D341Med (cell line): ENCODE results near the gene SLCO3A1.
"Not testable (repeated sequence)": the region's sequence is repeated elsewhere in the genome, so short reads cannot be mapped to it uniquely, and the experiment has no call there.

Experiments used
- DNase-seq: peaks from one replicate; pipeline ENCODE4 v3.0.0; 2012; ENCODE audit warnings: low spot score

SLCO3A1 gene

DNA sequence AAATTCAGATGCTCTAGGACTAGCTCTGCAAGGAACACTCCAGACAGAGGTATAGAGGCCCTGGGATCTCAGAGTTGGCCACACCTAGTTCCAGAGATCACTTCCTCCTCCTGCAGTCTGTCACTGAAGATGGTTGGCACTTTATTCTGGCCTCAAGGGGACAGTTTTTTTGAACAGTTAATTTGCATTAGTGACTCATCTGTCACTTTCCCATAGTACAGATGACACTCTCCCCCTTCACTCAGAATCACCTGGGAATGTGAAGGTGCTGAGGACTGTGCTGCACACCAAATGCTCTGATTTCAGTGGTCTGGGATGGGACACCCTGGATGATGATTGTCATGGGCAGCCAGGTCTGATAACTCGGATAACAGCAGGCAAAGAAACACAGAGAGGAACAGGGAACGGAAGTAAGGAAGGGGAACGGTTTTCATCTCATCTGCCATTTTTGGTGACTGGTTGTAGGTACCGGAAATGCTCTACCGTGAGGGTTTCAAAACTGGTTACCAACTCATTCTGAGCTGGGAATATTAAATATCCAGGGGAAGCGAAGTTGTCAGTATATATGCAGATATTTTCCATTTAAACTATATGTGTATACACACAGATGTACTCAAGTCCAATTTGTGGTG is 307.6 kb downstream of the SLCO3A1 start:
- no peak for DNase-seq

- DNase-seq = no peak
These were observed 309.1 kb downstream of the SLCO3A1 start for GRCh38 chr15:92162657-92163056.

- DNase-seq = no peak
These were observed 310.1 kb downstream of the SLCO3A1 start for GRCh38 chr15:92163641-92164040.

GRCh38 chr15:92164327-92165000 is 311.0 kb downstream of the SLCO3A1 start:
- DNase-seq = no peak

DNA sequence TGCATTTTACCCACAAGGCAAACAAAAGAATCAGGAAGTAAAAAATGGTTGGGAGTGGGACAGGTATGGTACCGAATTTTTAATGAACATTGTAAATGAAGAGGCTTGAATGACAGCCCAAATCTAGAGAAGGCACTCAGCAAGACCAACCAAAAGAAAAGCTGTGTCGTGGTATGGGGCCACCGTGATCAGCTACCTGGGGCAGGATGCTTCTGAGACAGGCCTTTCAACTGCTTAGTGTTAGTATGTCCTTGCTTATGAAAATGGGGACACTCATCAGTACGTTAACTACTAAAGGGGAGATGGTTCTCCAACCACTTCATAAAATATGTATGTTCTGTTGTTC is 311.5 kb downstream of the SLCO3A1 start:
- DNase-seq = no peak

GRCh38 chr15:92166029-92166428 is 312.5 kb downstream of the SLCO3A1 start:
- no peak for DNase-seq

DNA sequence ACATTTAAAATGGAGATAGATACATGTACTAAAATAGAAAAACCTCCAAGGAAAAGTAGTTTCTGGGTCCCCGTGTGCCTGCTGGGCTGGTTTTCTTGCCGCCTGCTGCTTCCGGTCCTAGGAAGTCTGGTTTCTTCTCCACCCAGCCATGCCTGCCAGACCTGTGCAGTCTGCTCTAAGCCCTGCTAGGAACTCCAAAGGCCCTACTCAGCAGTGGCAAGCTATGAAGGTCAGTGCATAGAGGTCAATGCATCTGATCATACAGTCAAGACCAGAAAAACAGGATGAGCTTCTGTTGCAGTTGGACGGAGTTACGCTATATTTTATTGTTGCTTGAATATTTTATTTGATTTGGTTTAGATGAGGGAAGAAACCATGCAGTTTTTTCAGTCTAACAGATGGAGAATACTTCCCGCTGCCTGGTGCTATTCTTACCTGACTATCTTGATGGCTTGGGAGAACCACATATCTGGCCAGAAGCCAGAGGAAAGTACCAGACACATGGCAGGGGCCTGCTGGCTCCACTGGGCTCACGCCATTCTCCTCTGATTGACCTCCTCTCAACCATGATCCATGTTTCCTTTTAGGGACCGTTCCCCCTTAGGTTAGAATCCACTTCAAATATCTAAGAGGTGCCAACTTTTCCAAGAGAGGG is 313.4 kb downstream of the SLCO3A1 start:
- DNase-seq = no peak

- no peak for DNase-seq
These were observed 313.9 kb downstream of the SLCO3A1 start for GRCh38 chr15:92167451-92167850.

- DNase-seq = no peak
These were observed 314.7 kb downstream of the SLCO3A1 start for GRCh38 chr15:92168066-92168683.

DNA sequence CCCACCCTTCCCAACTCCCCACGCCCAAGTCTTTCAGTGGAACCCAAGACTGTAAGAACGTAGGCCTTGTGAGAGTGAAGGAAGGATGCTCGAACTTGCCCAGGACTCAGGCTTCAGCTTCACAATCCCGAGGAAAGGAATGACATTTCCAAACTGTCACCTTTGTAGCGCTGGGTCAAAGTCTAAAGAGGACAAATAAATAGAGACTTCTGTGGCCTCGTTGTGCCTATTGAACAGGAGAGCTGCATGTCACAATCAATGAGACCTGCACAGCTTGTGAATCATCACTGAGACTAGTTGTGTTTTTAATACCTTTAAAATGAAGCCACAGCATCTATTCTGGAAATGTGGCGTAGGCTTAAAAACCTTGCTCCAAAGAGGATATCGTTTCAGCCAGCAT is 317.4 kb downstream of the SLCO3A1 start:
- no peak for DNase-seq

DNA sequence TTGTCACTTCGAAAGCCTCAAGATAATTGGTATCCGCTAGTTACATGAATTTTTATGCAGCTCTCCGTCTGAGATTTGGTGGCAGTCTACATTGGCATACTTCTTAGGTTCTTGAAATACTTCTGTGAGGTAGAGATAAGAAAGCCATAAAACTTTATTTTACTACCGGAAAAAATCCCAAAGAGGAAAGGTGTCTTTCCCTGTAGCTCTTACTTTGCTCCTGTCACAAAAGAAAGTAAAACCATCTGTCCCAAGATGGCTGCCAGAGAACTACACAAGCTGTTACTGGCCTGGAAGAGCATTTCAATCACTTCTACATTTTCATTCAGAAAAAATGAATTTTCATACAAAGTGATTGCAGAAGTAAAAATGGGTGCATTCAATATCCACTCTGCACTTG is 325.4 kb downstream of the SLCO3A1 start:
- DNase-seq = no peak

DNA sequence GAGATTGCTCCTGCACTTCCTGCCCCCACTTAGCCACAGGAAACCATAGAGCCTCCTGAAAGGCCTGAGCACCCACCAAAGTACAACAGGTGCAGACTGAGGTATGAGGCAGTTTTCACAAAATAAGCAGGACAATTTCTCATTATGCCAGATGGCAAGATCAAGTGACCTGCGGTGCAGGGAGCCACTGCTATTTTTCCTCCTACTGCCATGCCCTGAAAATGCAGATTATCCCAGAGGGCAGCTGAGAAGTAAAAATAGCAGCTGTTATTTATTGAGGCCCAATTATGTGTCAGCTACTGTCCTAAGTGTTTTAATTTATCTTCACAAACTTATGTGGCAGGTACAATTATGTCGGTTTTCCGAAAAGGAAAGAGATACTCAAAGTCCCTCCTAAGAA is 330.6 kb downstream of the SLCO3A1 start:
- DNase-seq = no peak

- DNase-seq = no peak
These were observed 331.2 kb downstream of the SLCO3A1 start for GRCh38 chr15:92184679-92185230.

- DNase-seq = no peak
These were observed 334.5 kb downstream of the SLCO3A1 start for GRCh38 chr15:92187975-92188374.

- DNase-seq = no peak
These were observed 335.7 kb downstream of the SLCO3A1 start for GRCh38 chr15:92189166-92189565.

- no peak for DNase-seq
These were observed 341.7 kb downstream of the SLCO3A1 start for GRCh38 chr15:92195241-92195640.

DNA sequence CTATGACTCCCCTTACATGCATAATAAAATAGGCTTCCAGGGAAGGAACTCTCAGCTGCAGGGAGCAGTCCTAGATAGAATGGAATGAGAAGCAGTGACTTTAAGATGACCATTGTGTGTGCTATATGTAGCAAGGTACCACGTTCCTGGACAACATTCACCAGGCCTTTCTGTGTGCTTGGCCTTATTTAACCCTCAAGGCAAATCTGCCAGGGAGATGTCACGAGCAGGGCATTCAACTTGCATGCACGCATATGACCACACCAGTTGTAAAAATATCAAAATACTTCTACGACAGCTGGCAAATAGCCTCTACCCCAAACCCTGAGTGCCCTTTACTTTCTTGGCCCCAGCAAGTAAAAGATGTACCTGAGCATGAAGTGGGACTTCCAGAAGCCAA is 342.8 kb downstream of the SLCO3A1 start:
- no peak for DNase-seq

- no peak for DNase-seq
These were observed 344.2 kb downstream of the SLCO3A1 start for GRCh38 chr15:92197746-92198145.

DNA sequence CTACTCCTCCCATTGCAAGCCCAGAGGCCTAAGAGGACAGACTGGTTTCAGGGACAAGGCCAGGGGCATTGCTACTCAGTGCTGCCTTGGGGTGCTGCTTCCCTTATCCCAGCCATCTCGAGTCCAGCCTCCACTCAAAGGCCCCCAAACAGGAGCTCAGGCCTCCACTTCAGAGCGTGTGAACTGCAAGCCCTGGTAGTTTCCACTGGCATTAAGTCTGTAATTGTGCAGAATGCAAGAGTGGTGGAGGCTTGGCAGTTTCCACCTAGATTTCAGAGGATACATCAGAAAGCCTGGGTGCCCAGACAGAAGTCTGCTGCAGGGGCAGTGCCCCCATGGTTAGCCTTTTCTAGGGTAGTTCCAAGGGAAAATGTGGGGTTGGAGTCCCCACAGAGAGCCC is 347.4 kb downstream of the SLCO3A1 start:
- no peak for DNase-seq

DNA sequence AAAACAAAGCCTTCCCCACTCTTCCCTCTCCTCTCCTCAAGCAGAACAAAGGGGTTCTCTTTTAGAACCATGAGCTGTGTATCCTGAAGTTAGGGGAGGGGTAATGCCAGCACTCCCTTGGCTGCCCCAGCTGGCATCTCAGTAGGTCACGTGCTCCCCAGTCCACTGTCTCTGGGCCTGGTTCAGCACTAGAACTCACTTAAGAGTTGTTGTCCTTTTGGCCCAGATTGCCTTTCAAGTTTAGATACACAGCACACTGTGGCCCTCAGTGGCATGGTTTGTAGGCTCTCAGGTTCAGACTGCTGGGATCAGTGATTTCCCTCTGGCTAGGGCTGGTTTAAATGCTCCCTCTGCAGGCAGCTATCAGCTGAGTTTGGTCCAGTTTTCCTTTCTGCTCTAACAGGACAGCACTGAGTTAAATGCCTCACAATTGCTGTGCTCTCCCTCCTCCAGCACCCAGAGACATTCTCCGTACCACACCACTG is 351.8 kb downstream of the SLCO3A1 start:
- DNase-seq = no peak

GRCh38 chr15:92207601-92208000 is 354.1 kb downstream of the SLCO3A1 start:
- not testable (repeated sequence) for DNase-seq
